ENCODE results near the gene ATP4B. TPM values are rescaled to one million over a fixed set of nuclear protein-coding genes. Genes with fewer than 3 reads are reported as not detected.

ATP4B gene
- total RNA-seq, 1 experiment from 2014 or later, result not detected

- POLR2A ChIA-PET (ENCODE audit: low non-redundant PET), result no interaction called here
- H3K4me1 ChIP-seq (ENCODE audit: insufficient read depth, low read length, poor library complexity, severe bottlenecking), result no peaks in the 10 kb centered on the region
- no peak overlapping the region for H3K4me3 ChIP-seq (ENCODE audit: low read depth, low read length, poor library complexity, severe bottlenecking)
- BruUV-seq (replicated peaks), result no TSS peak
- CTCF ChIA-PET, result no interaction called here
- DNase-seq (ENCODE audit: low spot score), result no peak
- H3K27ac ChIP-seq (ENCODE audit: low read depth, low read length, poor library complexity, severe bottlenecking), result no peak overlapping the region
- no peaks in the 10 kb centered on the region for H3K36me3 ChIP-seq (ENCODE audit: insufficient read depth, low read length, poor library complexity, severe bottlenecking)
- intact Hi-C loops (cut with micrococcal nuclease; ENCODE audit: unreplicated experiment), result no loop called here
- H3K9me3 ChIP-seq (ENCODE audit: low read depth, low read length, poor library complexity, severe bottlenecking), result peaks cover 9% of the 10 kb centered on the region
- no peaks in the 10 kb centered on the region for H3K27me3 ChIP-seq (replicated peaks; ENCODE audit: insufficient read depth, low read depth, low read length, poor library complexity)
- TF ChIP-seq CTCF (conservative IDR thresholded peaks at IDR 0.05; ENCODE audit: low read depth, low read length) (no peak), EZH2 (IDR thresholded peaks at IDR 0.05; ENCODE audit: borderline replicate concordance, low read depth, low read length, poor library complexity, severe bottlenecking) (no peak)
These were observed 5.9 kb upstream of the ATP4B start for GRCh38 chr13:113663934-113664333.

- ChIA-PET POLR2A (ENCODE audit: low non-redundant PET) (no interaction called here), CTCF (no interaction called here)
- TF ChIP-seq EZH2 (IDR thresholded peaks at IDR 0.05; ENCODE audit: borderline replicate concordance, low read depth, low read length, poor library complexity, severe bottlenecking) (no peak), CTCF (conservative IDR thresholded peaks at IDR 0.05; ENCODE audit: low read depth, low read length) (no peak)
- intact Hi-C loops (cut with micrococcal nuclease; ENCODE audit: unreplicated experiment), result no loop called here
- no peak overlapping the region for H3K27ac ChIP-seq (ENCODE audit: low read depth, low read length, poor library complexity, severe bottlenecking)
- H3K36me3 ChIP-seq (ENCODE audit: insufficient read depth, low read length, poor library complexity, severe bottlenecking), result no peaks in the 10 kb centered on the region
- BruUV-seq (replicated peaks), result no TSS peak
- H3K4me3 ChIP-seq (ENCODE audit: low read depth, low read length, poor library complexity, severe bottlenecking), result no peak overlapping the region
- DNase-seq (ENCODE audit: low spot score), result no peak
- no peaks in the 10 kb centered on the region for H3K4me1 ChIP-seq (ENCODE audit: insufficient read depth, low read length, poor library complexity, severe bottlenecking)
- H3K9me3 ChIP-seq (ENCODE audit: low read depth, low read length, poor library complexity, severe bottlenecking), result peaks cover 9% of the 10 kb centered on the region
- H3K27me3 ChIP-seq (replicated peaks; ENCODE audit: insufficient read depth, low read depth, low read length, poor library complexity), result no peaks in the 10 kb centered on the region
These were observed 3.5 kb upstream of the ATP4B start for GRCh38 chr13:113661509-113661908.

GRCh38 chr13:113660066-113660465 is 2.1 kb upstream of the ATP4B start:
- Histone ChIP-seq H3K4me1 (ENCODE audit: insufficient read depth, low read length, poor library complexity, severe bottlenecking) (no peaks in the 10 kb centered on the region), H3K27ac (ENCODE audit: low read depth, low read length, poor library complexity, severe bottlenecking) (no peak overlapping the region), H3K36me3 (ENCODE audit: insufficient read depth, low read length, poor library complexity, severe bottlenecking) (no peaks in the 10 kb centered on the region), H3K27me3 (replicated peaks; ENCODE audit: insufficient read depth, low read depth, low read length, poor library complexity) (no peaks in the 10 kb centered on the region), H3K4me3 (ENCODE audit: low read depth, low read length, poor library complexity, severe bottlenecking) (no peak overlapping the region), H3K9me3 (ENCODE audit: low read depth, low read length, poor library complexity, severe bottlenecking) (peaks cover 9% of the 10 kb centered on the region)
- BruUV-seq (replicated peaks), result no TSS peak
- TF ChIP-seq EZH2 (IDR thresholded peaks at IDR 0.05; ENCODE audit: borderline replicate concordance, low read depth, low read length, poor library complexity, severe bottlenecking) (no peak), CTCF (conservative IDR thresholded peaks at IDR 0.05; ENCODE audit: low read depth, low read length) (no peak)
- intact Hi-C loops (cut with micrococcal nuclease; ENCODE audit: unreplicated experiment), result no loop called here
- ChIA-PET CTCF (no interaction called here), POLR2A (ENCODE audit: low non-redundant PET) (no interaction called here)
- no peak for DNase-seq (ENCODE audit: low spot score)

All from A673 (cell line).